HL-60 (cell line): ENCODE results near the gene KLHL42.

Experiments used
- CTCF ChIP-seq: IDR thresholded peaks from one replicate; pipeline ENCODE4 v1.5.1; 2011; ENCODE audit warnings: low read length, control low read depth, inconsistent platforms; ENCODE audit not compliant: insufficient read depth
- GABPA ChIP-seq: IDR thresholded peaks from 2 replicates; pipeline ENCODE4 v1.6.1; 2012; ENCODE audit warnings: low read depth
- POLR2AphosphoS5 ChIP-seq: IDR thresholded peaks from 2 replicates; pipeline ENCODE4 v1.6.1; 2012; ENCODE audit warnings: low read depth
- SPI1 ChIP-seq: IDR thresholded peaks from 2 replicates; pipeline ENCODE4 v1.6.1; 2012; ENCODE audit warnings: low read depth, mild to moderate bottlenecking, borderline replicate concordance
- TF ChIP-seq, protein P1 (sequence below): IDR thresholded peaks from 2 replicates; pipeline ENCODE4 v1.6.1; 2012; ENCODE audit warnings: low read depth; ENCODE audit not compliant: insufficient replicate concordance

GRCh38 chr12:27777141-27777540 is 2.9 kb upstream of the KLHL42 start:
- TF ChIP-seq CTCF (no peak), POLR2AphosphoS5 (no peak), SPI1 (no peak), GABPA (no peak)
- TF ChIP-seq, protein P1, sequence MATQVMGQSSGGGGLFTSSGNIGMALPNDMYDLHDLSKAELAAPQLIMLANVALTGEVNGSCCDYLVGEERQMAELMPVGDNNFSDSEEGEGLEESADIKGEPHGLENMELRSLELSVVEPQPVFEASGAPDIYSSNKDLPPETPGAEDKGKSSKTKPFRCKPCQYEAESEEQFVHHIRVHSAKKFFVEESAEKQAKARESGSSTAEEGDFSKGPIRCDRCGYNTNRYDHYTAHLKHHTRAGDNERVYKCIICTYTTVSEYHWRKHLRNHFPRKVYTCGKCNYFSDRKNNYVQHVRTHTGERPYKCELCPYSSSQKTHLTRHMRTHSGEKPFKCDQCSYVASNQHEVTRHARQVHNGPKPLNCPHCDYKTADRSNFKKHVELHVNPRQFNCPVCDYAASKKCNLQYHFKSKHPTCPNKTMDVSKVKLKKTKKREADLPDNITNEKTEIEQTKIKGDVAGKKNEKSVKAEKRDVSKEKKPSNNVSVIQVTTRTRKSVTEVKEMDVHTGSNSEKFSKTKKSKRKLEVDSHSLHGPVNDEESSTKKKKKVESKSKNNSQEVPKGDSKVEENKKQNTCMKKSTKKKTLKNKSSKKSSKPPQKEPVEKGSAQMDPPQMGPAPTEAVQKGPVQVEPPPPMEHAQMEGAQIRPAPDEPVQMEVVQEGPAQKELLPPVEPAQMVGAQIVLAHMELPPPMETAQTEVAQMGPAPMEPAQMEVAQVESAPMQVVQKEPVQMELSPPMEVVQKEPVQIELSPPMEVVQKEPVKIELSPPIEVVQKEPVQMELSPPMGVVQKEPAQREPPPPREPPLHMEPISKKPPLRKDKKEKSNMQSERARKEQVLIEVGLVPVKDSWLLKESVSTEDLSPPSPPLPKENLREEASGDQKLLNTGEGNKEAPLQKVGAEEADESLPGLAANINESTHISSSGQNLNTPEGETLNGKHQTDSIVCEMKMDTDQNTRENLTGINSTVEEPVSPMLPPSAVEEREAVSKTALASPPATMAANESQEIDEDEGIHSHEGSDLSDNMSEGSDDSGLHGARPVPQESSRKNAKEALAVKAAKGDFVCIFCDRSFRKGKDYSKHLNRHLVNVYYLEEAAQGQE: no peak
